NOMO-1 treated with dmso at 0.1 percent for 144 hours (cell line): ENCODE data around the gene SLC4A1AP.
A peak's percentile ranks its signal among the peaks of the same experiment; 100 is the strongest.

Experiments used
- DNase-seq: peaks from one replicate; lab custom pipeline; 2025; ENCODE audit not compliant: unreplicated experiment; lab: John Stamatoyannopoulos, UW

Gene SLC4A1AP

DNA sequence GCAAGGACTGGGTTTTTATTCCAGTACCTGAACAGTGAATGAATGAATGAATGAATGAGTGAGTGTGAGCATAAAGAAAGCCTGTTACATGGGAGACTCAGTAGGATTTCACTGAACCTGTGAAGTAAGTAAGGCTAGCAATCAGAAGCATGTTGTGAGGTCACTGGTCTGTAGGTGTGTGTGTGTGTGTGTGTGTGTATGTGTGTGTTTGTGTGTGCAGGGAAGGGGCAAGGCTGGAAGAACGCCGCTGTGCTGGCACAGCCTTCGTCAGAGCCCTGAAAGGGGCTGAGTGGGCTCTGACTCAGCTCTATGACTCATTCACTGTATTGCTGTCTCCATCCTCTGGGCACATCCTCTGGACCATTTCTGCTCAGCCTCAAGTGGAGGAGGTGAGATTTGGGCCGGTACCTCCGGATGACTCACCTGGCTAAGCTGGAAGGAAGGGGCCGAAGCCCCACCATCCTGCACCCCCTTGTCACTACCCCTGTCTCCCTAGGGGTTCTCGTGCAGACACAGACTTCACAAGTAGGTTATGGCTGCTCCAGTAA lies 56.4 kb downstream of the SLC4A1AP start:
- peak; percentile 11 for DNase-seq

- DNase-seq: no peak
Observed at GRCh38 chr2:27721335-27721734, 57.6 kb downstream of the SLC4A1AP start.

- DNase-seq: no peak
Observed at GRCh38 chr2:27721884-27722485, 58.3 kb downstream of the SLC4A1AP start.

DNA sequence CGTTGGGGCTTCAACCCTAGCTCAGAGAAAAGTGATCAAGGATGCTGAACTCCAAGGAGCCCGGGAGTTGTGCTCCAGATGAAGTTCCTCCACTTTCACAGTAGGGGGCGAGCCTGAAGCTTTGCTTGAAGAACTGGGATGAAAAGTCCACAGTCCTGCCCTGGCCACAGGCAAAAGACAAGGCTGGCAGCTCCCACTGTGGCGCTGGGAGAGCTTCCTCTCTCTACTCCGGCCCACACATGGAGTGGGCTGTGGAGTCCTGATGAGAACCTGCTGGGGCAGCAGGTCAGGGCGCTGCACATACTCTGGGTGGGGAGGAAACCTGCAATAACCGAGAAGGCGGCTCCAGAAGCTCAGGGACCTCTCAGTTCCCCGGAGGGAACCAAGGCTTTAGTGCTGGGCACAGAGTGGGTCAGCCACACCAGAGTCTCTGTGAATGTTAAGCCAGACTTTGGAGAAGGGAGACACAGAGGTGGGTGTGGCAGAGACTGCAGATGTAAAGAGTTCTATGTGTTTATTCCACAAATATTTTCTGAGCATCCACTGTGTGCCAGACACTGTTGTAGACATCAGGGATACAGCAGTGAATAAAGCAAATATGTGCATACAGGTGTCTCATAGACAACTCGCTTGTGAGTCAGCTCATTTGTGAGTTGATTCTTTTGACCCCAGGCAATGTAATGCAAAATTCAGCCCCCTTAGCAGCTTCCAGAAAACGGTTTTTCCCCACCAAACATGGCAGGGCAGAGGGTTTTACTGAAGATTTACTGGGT lies 59.9 kb downstream of the SLC4A1AP start:
- DNase-seq: no peak

- DNase-seq: no peak
Observed at GRCh38 chr2:27724191-27724590, 60.5 kb downstream of the SLC4A1AP start.

- no peak for DNase-seq
Observed at GRCh38 chr2:27724905-27725701, 61.4 kb downstream of the SLC4A1AP start.

DNA sequence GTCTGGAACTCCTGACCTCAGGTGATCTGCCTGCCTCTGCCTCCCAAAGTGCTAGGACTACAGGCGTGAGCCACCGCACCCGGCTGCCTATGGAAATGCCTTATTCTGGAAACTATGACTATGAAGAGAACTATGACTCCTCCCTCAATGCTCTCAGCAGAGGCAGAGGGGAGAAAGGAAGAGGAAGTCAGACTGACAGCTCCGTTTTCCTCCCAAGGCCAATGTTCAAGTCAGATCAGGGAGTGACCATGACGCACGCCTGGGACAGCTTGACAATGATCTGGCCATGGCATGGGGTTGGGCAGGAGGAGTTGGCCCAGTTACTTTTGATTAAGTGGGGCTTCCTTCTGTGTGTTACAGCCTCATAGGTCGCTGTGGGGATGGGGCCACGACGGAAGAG lies 63.6 kb downstream of the SLC4A1AP start:
- DNase-seq: no peak

DNA sequence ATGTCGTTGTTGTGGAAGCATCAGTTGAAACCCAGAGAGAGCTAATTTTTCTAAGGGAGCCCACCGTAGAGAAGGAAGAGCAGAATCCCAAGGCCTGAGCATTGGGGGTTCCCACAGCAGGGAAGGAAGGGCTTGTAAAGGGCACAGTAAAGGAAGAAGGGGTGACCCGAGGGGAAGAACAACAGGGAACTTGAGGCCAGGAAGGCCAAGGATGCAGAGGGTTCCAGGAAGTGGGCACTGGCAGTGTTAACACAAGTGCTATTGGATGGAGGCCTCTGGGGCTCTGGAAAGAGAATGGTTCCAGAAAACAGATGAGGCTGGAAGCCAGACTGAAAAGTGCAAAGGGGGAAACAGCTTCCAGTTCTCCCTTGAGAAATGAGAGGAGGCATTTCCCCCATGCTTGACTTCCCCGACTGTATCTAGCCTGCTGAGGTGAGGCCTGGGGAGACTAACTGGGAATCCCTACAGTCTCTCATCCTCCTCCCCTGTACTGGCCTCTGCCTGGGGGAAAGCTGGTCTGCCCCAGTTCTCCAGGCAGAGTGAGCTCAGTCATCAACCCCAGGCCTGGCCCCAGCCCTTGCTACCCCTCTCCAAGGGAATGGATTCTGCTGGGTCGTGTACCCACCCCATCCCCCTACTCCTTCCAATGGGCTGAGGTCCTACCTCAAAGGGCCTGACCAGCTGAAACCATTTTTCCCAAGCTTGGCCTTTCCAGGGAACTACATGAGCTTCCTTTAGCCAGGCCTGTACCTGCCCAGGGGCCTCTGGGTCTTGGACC lies 64.6 kb downstream of the SLC4A1AP start:
- no peak for DNase-seq

DNA sequence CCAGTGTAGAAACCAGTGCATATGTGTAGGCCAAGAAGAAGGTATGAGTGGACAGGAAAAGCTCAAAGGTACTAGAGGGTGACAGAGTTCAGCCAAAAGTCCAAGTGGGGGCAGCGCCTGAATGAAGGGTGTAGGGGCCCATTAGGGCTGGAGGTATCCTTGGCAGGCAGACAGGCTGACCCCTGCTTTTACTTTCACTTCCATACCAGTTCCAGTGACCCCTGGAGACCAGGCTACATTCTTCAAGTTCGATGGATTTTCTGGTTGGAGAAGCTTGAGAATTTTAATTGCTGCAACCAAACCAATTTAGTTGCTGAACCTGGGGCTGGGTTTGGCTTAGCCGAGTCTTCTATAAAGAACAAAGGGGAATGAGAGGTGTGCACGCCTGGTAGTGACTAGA lies 65.5 kb downstream of the SLC4A1AP start:
- no peak for DNase-seq

GRCh38 chr2:27729614-27730013 lies 65.9 kb downstream of the SLC4A1AP start:
- no peak for DNase-seq

DNA sequence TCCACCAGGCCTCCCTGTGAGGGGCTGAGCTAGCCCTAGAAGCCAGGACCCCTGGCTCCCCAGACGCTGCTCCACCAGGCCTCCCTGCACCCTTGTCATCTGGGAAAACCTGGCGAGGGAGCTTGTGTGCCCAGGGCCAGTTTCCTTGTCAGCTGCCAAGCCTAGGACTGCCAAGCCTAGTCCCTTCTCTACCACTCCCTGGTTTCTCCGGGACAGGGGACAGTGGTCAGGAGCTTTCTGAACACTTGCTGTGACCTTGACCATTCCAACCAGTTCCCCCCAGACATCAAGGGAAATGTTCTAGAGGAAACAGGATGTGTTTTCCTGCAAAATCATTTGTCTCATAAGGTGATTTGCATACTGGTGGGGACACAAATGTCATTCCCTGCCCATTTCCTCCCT lies 66.6 kb downstream of the SLC4A1AP start:
- DNase-seq: no peak

GRCh38 chr2:27730980-27731691 lies 67.4 kb downstream of the SLC4A1AP start:
- no peak for DNase-seq

DNA sequence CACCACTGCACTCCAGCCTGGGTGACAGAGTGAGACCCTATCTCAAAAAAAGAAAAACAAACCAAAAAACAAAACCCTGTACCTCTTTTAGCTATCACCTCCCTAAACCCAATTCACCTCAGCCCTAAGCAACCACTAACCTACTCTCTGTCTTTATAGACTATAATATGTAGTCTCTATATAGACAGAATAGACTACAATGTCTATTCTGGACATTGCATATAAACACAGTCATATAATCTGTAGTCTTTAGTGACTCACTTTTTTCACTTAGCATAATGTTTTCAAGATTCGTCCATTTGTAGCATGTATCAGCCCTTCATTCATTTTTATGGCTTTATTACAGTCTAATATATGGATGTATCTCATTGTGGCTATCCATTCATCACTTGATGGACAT lies 70.6 kb downstream of the SLC4A1AP start:
- DNase-seq: no peak

- no peak for DNase-seq
Observed at GRCh38 chr2:27735263-27735904, 71.7 kb downstream of the SLC4A1AP start.

GRCh38 chr2:27736031-27736889 lies 72.6 kb downstream of the SLC4A1AP start:
- no peak for DNase-seq

- DNase-seq: no peak
Observed at GRCh38 chr2:27736890-27737204, 73.2 kb downstream of the SLC4A1AP start.

DNA sequence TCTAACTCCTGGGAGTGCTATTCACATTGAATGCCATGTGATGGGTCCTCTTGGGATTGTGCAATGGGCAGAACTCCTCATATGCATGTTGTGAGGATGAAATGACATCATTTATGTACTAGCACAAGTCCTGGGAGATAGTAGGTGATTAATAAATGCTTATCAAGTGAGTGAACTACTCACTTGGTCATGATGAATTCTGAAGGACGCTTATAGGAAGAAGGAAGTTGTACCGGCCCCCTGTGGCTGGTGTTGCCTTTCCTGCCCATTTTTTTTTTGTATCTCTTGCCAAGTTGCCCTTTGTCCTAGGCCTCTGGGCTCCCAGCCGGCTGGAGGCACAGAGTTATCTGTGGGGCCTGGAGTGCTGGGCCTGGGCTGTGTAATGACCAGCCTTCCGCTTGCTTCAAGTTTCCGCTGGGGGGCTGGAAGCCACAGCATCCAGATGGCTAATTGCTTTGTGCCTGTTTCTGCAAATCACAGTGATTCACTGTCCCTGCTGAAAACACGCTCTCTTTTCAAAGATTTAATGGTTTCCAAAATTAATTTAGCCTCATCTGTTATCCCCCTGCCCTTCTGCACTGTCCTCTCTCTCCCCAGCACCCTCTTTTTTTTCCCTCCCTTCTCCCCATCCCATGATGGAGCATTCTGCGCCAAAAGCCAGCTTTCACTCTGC lies 74.1 kb downstream of the SLC4A1AP start:
- DNase-seq: no peak

GRCh38 chr2:27738349-27739057 lies 74.8 kb downstream of the SLC4A1AP start:
- DNase-seq: no peak
